ENCODE results near the gene TRIM71.

TRIM71 gene

DNA sequence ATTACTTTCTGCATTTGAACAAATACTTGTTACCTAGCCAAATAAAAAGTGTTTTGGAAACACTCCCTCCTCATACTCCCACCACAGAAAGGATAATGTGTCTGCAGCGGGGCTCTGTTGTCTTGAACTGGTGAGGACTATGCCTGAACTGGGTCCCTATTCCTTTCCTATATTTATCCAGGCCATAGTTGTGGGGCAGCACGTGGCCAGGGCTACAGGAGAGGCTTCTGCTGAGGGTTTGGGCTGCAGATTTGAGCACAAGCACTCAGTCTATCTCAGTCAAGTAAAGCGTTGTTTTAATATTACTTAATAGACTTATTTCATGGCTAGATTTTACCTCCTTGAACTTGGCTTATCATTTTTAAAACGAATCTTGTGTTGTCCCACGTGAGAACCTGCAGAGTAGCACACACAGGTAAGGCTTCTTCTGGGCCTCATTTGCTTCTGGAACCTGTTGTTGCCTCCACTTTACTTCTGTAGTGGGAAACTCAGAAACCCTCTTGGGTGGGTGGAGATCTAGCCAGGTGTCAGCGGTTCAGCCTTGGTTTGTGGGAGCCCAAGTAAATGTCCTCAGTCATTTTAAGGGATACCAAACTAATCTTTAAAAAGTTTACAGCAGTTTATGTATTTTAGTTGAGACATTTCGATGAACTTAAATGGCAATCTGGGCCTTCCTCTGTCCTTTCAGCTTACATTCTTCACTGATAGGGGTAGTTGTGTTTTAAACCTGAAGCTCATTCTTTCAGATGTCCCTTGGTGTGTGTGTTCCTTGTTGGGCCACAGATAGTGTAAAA, 51.1 kb downstream of the TRIM71 start:
- no peak for DNase-seq

DNA sequence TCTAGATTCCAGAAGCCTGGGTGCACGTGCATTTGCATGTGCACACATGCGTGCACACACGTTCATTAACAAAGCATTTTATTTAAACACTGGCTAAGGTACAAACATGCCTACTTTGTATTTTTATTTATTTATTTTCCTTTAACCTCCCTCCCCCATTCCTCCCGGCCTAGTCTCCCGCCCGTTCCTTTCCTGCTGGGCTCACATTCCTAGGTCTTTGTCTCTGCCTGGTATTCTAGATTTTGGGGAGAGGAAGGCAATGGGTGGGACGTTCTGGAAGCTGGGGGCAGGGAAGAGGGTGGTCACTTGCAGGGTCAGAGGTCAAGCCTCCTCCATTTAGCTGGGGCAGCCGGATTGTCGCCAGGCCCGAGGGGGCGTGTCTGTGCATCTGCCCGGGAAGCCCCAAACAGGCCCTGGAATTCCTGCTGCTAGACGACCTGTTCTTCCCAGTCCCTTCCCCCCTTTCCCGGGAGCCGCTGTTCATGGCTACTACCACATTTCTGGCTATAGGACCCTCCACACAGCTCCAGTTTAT, 51.8 kb downstream of the TRIM71 start:
- no peak for DNase-seq

DNA sequence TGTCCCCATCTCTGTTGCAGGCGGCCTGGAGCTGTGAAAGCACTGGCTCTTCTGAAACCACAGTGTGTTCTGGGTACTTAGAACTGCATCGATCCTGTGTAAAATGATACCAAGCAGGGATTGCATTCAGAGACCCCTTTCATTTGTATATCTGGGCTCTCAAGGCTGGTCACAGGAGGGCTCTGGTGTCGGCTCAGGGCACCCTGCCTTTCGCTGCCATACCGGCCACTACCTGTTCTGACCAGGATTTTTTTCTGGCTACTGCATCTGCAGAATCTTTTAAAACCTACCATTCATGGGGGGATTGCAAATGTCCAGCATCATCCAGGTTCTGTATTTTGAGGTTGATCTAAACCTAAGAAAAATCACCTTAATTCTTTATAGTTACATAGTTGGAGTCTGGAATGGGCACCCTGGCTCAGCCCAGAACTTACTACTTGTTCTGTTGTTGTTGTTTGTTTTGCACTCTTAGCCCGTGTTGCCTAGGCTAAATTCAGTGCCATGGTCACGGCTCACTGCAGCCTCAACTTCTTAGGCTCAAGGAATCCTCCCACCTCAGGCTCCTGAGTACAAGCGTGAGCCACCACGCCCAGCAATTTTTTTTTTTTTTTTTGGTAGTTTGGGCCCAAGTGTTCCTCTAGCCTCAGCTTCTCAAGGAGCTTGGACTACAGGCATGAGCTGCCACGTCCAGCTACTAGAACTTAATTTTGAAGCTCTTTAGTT, 52.7 kb downstream of the TRIM71 start:
- no peak for DNase-seq

DNA sequence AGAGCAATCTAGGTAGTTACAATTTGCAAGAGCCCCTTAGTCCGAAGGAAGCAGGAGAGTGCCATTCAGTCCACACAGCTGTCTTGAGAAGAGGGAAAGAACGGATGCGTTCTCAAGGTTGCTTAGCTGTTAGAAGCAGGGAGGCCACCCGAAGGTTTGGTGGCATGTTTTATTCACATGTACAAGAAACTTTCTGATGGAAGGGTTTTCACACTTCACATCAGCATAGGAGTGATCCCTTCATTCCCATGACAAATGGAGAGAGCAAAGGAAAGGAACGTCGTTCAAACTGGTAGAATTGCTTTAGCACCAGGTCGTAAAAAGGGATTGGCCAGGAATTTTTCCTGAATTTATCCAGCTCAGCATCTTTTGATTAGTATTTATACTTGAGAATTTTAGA, 53.5 kb downstream of the TRIM71 start:
- DNase-seq = no peak

- no peak for DNase-seq
Measured at GRCh38 chr3:32872487-32873382, 54.9 kb downstream of the TRIM71 start.

- DNase-seq = no peak
Measured at GRCh38 chr3:32873531-32874130, 55.8 kb downstream of the TRIM71 start.

GRCh38 chr3:32876920-32877319, 59.1 kb downstream of the TRIM71 start:
- no peak for DNase-seq

DNA sequence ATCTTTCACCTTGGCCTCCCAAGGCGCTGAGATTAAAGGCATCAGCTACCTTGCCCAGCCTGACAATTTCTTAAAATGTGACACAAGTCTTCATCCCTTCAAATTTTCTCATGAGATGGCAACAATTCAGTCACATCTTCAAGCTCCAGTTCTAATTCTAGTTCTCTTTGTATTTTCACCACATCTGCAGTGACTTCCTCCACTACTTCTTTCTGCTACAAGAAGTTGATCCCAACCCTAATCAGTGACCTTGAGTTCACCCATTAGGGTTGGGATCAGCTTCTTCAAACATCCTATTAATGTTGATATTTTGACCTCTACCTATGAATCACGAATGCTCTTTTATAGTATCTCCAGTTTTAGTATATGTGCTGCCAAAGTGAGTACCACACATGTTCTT, 59.8 kb downstream of the TRIM71 start:
- DNase-seq = no peak

DNA sequence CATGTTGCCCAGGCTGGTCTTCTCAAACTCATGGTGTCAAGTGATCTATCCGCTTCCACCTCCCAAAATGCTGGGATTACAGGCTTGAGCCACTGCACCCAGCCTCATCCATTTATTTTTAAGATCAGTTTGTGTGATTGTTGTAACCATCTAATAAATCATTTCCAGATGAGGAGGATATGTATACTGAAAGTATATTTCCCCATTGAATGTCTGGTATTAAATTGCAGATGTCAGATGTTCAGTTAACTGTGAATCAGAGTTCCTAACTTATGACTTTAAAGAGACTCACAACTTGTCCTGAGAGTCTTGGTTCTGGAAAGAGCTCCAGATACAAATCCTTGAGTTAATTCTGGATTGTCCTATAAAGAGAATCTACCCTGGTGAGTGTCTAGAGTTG, 62.4 kb downstream of the TRIM71 start:
- no peak for DNase-seq

DNA sequence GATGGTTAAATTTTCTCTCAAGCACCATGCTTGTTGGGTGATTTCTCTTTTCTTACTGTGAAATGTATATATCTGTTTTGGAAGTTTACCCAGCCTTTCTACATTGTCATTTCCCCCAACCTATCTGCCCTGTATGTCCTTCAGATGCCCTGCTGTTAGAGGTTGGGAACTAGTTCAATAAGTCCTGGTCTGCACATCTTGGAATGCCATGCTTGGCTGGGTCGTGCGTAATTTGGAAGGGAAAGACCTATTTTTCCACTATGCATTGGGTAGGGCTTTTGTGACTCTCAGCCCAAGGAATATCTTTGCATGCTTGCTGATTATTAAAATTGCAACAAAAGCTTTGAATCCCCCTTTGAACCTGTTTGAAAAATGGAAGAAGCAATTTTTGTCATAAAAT, 63.8 kb downstream of the TRIM71 start:
- no peak for DNase-seq

DNA sequence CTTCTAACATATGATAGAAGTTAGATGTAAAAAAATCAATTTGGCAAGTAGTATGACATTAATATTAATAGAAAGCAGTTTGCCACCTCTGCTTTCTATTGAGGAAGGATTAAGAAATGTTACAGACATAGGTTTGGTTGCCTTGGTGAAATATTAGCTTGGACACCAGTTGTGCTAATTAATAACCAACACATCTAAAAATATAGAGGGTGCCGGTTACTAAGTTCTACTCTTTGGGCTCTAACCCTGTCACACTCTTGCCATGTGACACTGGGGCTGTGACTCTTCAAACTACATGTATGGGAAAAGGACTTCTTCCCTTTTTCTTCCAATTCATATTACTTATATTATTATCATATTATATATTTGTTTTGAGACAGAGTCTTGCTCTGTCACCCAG, 64.4 kb downstream of the TRIM71 start:
- DNase-seq = no peak

GRCh38 chr3:32882603-32883025, 64.8 kb downstream of the TRIM71 start:
- DNase-seq = no peak

DNA sequence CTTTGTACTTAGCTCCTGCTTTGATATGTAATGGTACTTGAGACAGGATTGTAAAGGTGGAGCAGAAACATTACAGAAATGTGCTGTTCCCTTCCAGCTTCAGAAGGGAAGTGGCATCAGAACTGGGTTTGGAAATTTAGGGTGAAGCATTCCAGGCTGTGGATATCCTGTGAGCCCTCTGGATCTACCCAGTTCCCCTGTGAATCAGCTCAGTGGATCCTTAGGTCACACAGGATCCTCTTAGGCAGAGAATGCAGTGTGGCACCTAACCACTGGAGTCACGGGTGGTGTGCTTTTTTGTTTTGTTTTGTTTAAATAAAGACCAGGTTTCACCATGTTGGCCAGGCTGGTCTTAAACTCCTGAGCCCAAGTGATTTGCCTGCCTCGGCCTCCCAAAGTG, 66.0 kb downstream of the TRIM71 start:
- no peak for DNase-seq

DNA sequence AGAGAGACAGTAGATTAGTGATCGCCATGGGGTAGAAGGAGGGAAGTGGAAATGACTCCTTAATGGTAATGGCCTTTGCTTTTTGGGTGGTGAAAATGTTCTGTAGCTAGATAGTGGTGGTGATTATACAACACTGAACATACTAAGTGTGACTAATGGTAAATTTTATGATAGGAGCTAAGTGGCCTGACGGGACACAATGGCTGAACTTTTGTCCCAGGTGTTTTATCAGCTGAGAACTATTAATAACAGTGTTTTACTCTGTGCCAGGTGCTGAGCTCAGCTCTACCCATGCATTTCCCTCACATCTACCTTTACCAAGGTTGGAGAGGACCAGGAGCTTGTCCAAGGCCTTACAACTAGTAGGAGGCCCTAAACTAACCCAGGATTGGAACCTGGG, 66.8 kb downstream of the TRIM71 start:
- DNase-seq = no peak

- no peak for DNase-seq
Measured at GRCh38 chr3:32885283-32885901, 67.6 kb downstream of the TRIM71 start.

- no peak for DNase-seq
Measured at GRCh38 chr3:32886296-32886695, 68.5 kb downstream of the TRIM71 start.

DNA sequence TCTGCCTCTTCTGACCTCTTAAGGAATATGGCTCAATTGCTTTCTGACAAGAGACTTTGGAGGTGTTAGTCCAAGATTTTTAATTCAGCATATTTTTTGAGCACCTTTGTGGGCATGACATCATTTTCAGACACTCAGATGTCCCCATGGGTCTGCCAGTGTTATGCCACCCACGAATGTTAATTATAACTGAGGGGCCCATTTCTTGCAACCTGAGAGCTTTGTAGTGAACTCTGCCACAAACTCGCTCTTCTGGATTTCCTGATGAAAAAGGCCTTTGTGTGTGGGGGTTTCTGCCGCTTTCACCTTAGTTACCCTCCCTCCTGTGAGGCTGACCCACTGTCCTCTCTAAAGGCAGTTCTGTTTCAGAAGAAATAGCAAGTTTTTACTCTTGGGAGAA, 69.1 kb downstream of the TRIM71 start:
- DNase-seq = no peak

GRCh38 chr3:32888739-32889138, 70.9 kb downstream of the TRIM71 start:
- no peak for DNase-seq

DNA sequence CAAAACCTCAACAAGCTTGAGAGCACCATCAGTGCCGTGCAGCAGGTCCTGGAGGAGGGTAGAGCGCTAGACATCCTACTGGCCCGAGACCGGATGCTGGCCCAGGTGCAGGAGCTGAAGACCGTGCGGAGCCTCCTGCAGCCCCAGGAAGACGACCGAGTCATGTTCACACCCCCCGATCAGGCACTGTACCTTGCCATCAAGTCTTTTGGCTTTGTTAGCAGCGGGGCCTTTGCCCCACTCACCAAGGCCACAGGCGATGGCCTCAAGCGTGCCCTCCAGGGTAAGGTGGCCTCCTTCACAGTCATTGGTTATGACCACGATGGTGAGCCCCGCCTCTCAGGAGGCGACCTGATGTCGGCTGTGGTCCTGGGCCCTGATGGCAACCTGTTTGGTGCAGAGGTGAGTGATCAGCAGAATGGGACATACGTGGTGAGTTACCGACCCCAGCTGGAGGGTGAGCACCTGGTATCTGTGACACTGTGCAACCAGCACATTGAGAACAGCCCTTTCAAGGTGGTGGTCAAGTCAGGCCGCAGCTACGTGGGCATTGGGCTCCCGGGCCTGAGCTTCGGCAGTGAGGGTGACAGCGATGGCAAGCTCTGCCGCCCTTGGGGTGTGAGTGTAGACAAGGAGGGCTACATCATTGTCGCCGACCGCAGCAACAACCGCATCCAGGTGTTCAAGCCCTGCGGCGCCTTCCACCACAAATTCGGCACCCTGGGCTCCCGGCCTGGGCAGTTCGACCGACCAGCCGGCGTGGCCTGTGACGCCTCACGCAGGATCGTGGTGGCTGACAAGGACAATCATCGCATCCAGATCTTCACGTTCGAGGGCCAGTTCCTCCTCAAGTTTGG, 72.9 kb downstream of the TRIM71 start:
- DNase-seq = no peak

DNA sequence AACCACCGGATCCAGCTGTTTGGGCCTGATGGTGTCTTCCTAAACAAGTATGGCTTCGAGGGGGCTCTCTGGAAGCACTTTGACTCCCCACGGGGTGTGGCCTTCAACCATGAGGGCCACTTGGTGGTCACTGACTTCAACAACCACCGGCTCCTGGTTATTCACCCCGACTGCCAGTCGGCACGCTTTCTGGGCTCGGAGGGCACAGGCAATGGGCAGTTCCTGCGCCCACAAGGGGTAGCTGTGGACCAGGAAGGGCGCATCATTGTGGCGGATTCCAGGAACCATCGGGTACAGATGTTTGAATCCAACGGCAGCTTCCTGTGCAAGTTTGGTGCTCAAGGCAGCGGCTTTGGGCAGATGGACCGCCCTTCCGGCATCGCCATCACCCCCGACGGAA, 73.6 kb downstream of the TRIM71 start:
- DNase-seq = no peak
